HepG2 (cell line): ENCODE results near the gene RTEL1. TPM values are rescaled to one million over a fixed set of nuclear protein-coding genes. Genes with fewer than 3 reads are reported as not detected.
A peak's percentile ranks its signal among the peaks of the same experiment; 100 is the strongest.

ENCODE experiments used
- AGO2 ChIP-seq: fragments of 200-400 bp; formaldehyde crosslinking; optimal IDR thresholded peaks from 2 replicates; pipeline ENCODE3; 2017; ENCODE audit warnings: mild to moderate bottlenecking, low read depth, low read length, moderate library complexity
- CBX1 ChIP-seq: IDR thresholded peaks from one replicate; pipeline ENCODE4 v1.6.1; 2016; ENCODE audit warnings: antibody characterized with exemption, low read depth
- HMG20B ChIP-seq: conservative IDR thresholded peaks from 2 replicates; pipeline ENCODE4 v1.6.1; 2016; ENCODE audit warnings: missing genetic modification reagents, missing compliant biosample characterization
- HMGXB4 ChIP-seq, 2 experiments: sonication (generic) in 1 of 2; formaldehyde crosslinking in 1 of 2; IDR thresholded peaks; 2 replicates each; pipeline versions ENCODE4 v1.4.0 to v1.6.1; 2018 to 2020; ENCODE audit warnings: missing genetic modification reagents in 2 of 2, borderline replicate concordance in 1 of 2, low read depth in 1 of 2, mild to moderate bottlenecking in 1 of 2, missing biosample characterization in 1 of 2
- MIER2 ChIP-seq: IDR thresholded peaks from 2 replicates; pipeline ENCODE4 v1.6.1; 2016; ENCODE audit warnings: missing biosample characterization, missing genetic modification reagents
- NCOA5 ChIP-seq: sonication (generic); formaldehyde crosslinking; IDR thresholded peaks from 2 replicates; pipeline ENCODE4 v1.4.0; 2020; ENCODE audit warnings: missing genetic modification reagents
- NFKB2 ChIP-seq: sonication (generic); formaldehyde crosslinking; IDR thresholded peaks from 2 replicates; pipeline ENCODE4 v1.4.0; 2020; ENCODE audit warnings: missing genetic modification reagents, borderline replicate concordance
- RARA ChIP-seq: IDR thresholded peaks from 2 replicates; pipeline ENCODE4 v1.6.1; 2016; ENCODE audit warnings: missing genetic modification reagents, missing compliant biosample characterization
- SOX6 ChIP-seq, 2 experiments: fragments of 450-650 bp in 1 of 2; sonication (generic) in 1 of 2; formaldehyde crosslinking in 1 of 2; IDR thresholded peaks; 2 replicates each; pipeline versions ENCODE4 v1.4.0 to v1.6.1; 2017 to 2020; ENCODE audit warnings: antibody characterized with exemption in 1 of 2, mild to moderate bottlenecking in 1 of 2, missing genetic modification reagents in 1 of 2
- SYNCRIP ChIP-seq: fragments of 200-400 bp; formaldehyde crosslinking; IDR thresholded peaks from 2 replicates; pipeline ENCODE4 v1.6.1; 2018; ENCODE audit warnings: mild to moderate bottlenecking, low read depth, low read length; ENCODE audit not compliant: insufficient read depth
- TARDBP ChIP-seq: sonication (generic); formaldehyde crosslinking; IDR thresholded peaks from 2 replicates; pipeline ENCODE4 v1.8.0; 2022; ENCODE audit warnings: mild to moderate bottlenecking, missing genetic modification reagents
- TIGD3 ChIP-seq: sonication (generic); formaldehyde crosslinking; IDR thresholded peaks from 2 replicates; pipeline ENCODE4 v1.5.1; 2020; ENCODE audit warnings: mild to moderate bottlenecking, missing genetic modification reagents, borderline replicate concordance
- TP53 ChIP-seq: sonication (generic); formaldehyde crosslinking; conservative IDR thresholded peaks from 2 replicates; pipeline ENCODE4 v1.4.0; 2020; ENCODE audit warnings: missing genetic modification reagents
- TSC22D2 ChIP-seq: sonication (generic); formaldehyde crosslinking; IDR thresholded peaks from 2 replicates; pipeline ENCODE4 v1.5.1; 2020; ENCODE audit warnings: missing genetic modification reagents, mild to moderate bottlenecking, borderline replicate concordance
- U2AF2 ChIP-seq: fragments of 200-400 bp; formaldehyde crosslinking; IDR thresholded peaks from 2 replicates; pipeline ENCODE4 v1.6.1; 2017; ENCODE audit warnings: low read depth, mild to moderate bottlenecking, low read length
- ZBTB38 ChIP-seq: sonication (generic); formaldehyde crosslinking; IDR thresholded peaks from 2 replicates; pipeline ENCODE4 v1.5.1; 2020; ENCODE audit warnings: mild to moderate bottlenecking, missing genetic modification reagents
- ZFP41 ChIP-seq: sonication (generic); formaldehyde crosslinking; IDR thresholded peaks from 2 replicates; pipeline ENCODE4 v1.4.0; 2020; ENCODE audit warnings: mild to moderate bottlenecking, missing genetic modification reagents, borderline replicate concordance
- ZNF160 ChIP-seq: sonication (generic); formaldehyde crosslinking; IDR thresholded peaks from 2 replicates; pipeline ENCODE4 v1.8.0; 2022; ENCODE audit warnings: mild to moderate bottlenecking, inconsistent platforms, missing genetic modification reagents
- ZNF24 ChIP-seq: fragments of 450-650 bp; IDR thresholded peaks from 2 replicates; pipeline ENCODE4 v1.6.1; 2017; ENCODE audit warnings: antibody characterized with exemption, mild to moderate bottlenecking
- ZNF572 ChIP-seq: sonication (generic); formaldehyde crosslinking; IDR thresholded peaks from 2 replicates; pipeline ENCODE4 v1.5.1; 2020; ENCODE audit warnings: mild to moderate bottlenecking, missing genetic modification reagents
- polyA plus RNA-seq, 8 experiments: library from polyadenylated mRNA; depleted of rRNA in 3 of 8; stranded (reverse) in 7 of 8; unstranded in 1 of 8; fragments of >200 nt; fragmentation: Illumina TruSeq in 4 of 8; extraction: Trizol in 4 of 8; gene quantifications; 2 replicates each; pipeline versions ENCODE4 v1.2.1 to v1.2.3, GENCODE V29; 2011 to 2016; ENCODE audit warnings: low read depth in 4 of 8, missing spikeins in 1 of 8, mixed read lengths in 1 of 8; ENCODE audit not compliant: insufficient read depth in 1 of 8
- total RNA-seq, 5 experiments: library from RNA; depleted of rRNA; stranded (reverse); fragments of >200 nt; fragmentation: Illumina TruSeq; extraction: Trizol; gene quantifications; 2 replicates each; pipeline ENCODE4 v1.2.3, GENCODE V29; 2016; ENCODE audit warnings: low read depth in 1 of 5
- TF ChIP-seq, protein P1 (sequence below): sonication (generic); formaldehyde crosslinking; IDR thresholded peaks from 2 replicates; pipeline ENCODE4 v1.8.0; 2022; ENCODE audit warnings: missing genetic modification reagents, low read depth, mild to moderate bottlenecking, borderline replicate concordance
- TF ChIP-seq, protein P2 (sequence below): sonication (generic); formaldehyde crosslinking; IDR thresholded peaks from 2 replicates; pipeline ENCODE4 v1.5.0; 2020; ENCODE audit warnings: mild to moderate bottlenecking, missing genetic modification reagents
- TF ChIP-seq, protein P3 (sequence below): IDR thresholded peaks from 2 replicates; pipeline ENCODE4 v1.6.1; 2012; ENCODE audit warnings: low read depth, low read length, improper control_type of control experiment

The RTEL1 gene
- total and polyA plus RNA-seq, 2 of the 13 experiments (the other 11 are each of a cell fraction or from before 2014, with no cell fraction given): 21.8 to 36.4 TPM

DNA sequence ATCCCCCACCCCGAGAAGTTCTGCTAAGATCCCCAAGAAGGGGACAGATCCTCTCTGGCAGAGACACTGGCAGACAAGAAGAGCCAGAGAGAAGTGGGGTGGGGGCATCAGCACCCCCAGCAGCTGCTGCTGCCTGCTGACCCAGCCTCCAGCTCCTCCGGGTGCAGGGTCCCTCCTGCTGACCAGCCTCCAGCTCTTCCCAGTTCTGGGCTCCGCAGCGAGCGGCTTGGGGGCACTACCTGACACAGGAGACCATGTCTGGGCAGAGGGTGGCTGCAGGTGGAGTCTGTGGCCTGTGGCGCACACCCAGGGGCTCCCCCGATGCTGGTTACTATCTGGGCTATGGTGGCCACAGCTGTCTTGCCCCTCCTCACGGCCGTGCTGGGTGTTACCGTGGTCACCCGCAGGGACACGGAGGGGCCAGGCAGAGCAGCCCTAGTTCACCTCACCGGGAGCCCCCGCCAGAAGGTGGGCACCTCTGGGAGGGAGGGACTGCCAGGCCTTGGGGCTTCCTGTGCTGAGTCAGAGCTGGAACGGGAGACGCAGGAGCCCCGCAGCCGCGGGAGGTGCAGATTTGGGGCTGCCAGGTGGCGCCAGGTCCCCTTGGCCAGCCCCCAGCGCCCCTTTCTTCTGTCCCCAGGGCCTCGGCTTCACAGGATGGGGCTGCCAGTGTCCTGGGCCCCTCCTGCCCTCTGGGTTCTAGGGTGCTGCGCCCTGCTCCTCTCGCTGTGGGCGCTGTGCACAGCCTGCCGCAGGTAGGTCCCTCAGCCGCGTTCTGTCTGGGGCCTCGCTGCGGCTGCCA lies 79.0 kb downstream of the RTEL1 start (continued):
- TF ChIP-seq, protein P1, sequence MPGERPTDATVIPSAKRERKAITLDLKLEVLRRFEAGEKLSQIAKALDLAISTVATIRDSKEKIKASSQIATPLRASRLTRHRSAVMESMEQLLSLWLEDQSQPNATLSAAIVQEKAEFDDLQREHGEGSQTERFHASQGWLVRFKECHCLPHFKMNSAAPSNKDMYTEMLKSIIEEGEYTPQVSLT (CRISPR knock-in tag): no peak
- TF ChIP-seq ZBTB38 (CRISPR knock-in tag): no peak; the same call in 1 of the 2 replicates
- no peak for TF ChIP-seq TP53 (CRISPR knock-in tag)
- TF ChIP-seq, protein P2, sequence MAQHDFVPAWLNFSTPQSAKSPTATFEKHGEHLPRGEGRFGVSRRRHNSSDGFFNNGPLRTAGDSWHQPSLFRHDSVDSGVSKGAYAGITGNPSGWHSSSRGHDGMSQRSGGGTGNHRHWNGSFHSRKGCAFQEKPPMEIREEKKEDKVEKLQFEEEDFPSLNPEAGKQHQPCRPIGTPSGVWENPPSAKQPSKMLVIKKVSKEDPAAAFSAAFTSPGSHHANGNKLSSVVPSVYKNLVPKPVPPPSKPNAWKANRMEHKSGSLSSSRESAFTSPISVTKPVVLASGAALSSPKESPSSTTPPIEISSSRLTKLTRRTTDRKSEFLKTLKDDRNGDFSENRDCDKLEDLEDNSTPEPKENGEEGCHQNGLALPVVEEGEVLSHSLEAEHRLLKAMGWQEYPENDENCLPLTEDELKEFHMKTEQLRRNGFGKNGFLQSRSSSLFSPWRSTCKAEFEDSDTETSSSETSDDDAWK (CRISPR knock-in tag): no peak
- peak; percentile 99 for TF ChIP-seq AGO2
- no peak; a peak in 1 of 4 replicates for TF ChIP-seq HMGXB4 (CRISPR knock-in tag; IDR thresholded peaks at IDR 0.05; ENCODE audit: borderline replicate concordance in 1 of 2, low read depth in 1 of 2)
- no peak for TF ChIP-seq ZNF24
- no peak for TF ChIP-seq TIGD3
- TF ChIP-seq SOX6 (IDR thresholded peaks at IDR 0.05): no peak
- no peak for TF ChIP-seq SOX6 (CRISPR knock-in tag; IDR thresholded peaks at IDR 0.05)
- TF ChIP-seq MIER2 (CRISPR knock-in tag): no peak
- TF ChIP-seq CBX1: no peak
- no peak for TF ChIP-seq SYNCRIP
- TF ChIP-seq, protein P3, sequence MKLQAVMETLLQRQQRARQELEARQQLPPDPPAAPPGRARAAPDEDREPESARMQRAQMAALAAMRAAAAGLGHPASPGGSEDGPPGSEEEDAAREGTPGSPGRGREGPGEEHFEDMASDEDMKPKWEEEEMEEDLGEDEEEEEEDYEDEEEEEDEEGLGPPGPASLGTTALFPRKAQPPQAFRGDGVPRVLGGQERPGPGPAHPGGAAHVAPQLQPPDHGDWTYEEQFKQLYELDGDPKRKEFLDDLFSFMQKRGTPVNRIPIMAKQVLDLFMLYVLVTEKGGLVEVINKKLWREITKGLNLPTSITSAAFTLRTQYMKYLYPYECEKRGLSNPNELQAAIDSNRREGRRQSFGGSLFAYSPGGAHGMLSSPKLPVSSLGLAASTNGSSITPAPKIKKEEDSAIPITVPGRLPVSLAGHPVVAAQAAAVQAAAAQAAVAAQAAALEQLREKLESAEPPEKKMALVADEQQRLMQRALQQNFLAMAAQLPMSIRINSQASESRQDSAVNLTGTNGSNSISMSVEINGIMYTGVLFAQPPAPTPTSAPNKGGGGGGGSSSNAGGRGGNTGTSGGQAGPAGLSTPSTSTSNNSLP: no peak
- 0 out of 2 replicates have a peak, but pooled peaks have one; percentile 17 for TF ChIP-seq ZFP41 (CRISPR knock-in tag)
- TF ChIP-seq ZNF572 (CRISPR knock-in tag): no peak
- TF ChIP-seq NCOA5 (CRISPR knock-in tag): no peak; the same call in 1 of the 2 replicates
- no peak; the same call in 1 of the 2 replicates for TF ChIP-seq TSC22D2 (CRISPR knock-in tag)
- TF ChIP-seq NFKB2 (CRISPR knock-in tag): no peak; the same call in 1 of the 2 replicates
- no peak for TF ChIP-seq U2AF2
- TF ChIP-seq RARA (CRISPR knock-in tag): no peak
- TF ChIP-seq ZNF160 (CRISPR knock-in tag): no peak; the same call in 1 of the 2 replicates
- no peak for TF ChIP-seq TARDBP (CRISPR knock-in tag)
- no peak for TF ChIP-seq HMG20B (CRISPR knock-in tag)
